ENCODE results near the gene PCNA. TPM values are rescaled to one million over a fixed set of nuclear protein-coding genes. Genes with fewer than 3 reads are reported as not detected.
"Not testable (repeated sequence)": the region's sequence is repeated elsewhere in the genome, so short reads cannot be mapped to it uniquely, and the experiment has no call there.

The PCNA gene
- total and polyA plus RNA-seq, 10 of the 15 experiments (the other 5 are each of a cell fraction or from before 2014, with no cell fraction given): 389 to 694 (median 540) TPM

DNA sequence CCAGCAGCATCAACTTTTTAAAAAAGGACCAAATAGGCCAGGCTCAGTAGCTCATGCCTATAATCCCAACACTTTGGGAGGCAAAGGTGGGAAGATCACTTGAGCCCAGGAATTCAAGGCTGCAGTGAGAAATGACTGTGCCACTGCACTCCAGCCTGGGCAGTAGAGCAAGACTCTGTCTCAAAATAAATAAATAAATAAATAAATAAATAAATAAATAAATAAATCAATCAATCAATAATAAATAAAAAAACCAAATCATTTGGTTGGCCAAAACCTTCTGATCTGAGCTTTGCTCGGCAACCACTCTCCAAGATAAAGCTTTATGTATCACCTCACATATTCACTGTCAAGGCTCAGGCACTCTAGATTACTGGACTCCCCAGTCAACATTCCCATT lies 20.7 kb downstream of the PCNA start:
- BruUV-seq (replicated peaks); H3K9me3 ChIP-seq (replicated peaks; ENCODE audit: control insufficient read depth, insufficient read depth, low read length); DNase-seq (ENCODE audit: low read depth, low spot score); H3K9ac ChIP-seq (ENCODE audit: control insufficient read depth, insufficient read depth, low read length); H4K20me1 ChIP-seq (ENCODE audit: control insufficient read depth, insufficient read depth); H3K4me2 ChIP-seq (ENCODE audit: control insufficient read depth, insufficient read depth); H3K4me1 ChIP-seq (ENCODE audit: control insufficient read depth, insufficient read depth, low read length); H3K79me2 ChIP-seq (ENCODE audit: control insufficient read depth, insufficient read depth, low read length); H2AFZ ChIP-seq (ENCODE audit: control insufficient read depth, low read depth, low read length); FAIRE-seq; intact Hi-C loops (cut with micrococcal nuclease; ENCODE audit: unreplicated experiment); H3K4me3 ChIP-seq; ATAC-seq; H3K36me3 ChIP-seq (ENCODE audit: control insufficient read depth in 2 of 2, insufficient read depth in 2 of 2, low read length in 1 of 2); H3K27me3 ChIP-seq (replicated peaks in 1 of 2; ENCODE audit: control insufficient read depth in 2 of 2, insufficient read depth in 2 of 2, low read length in 1 of 2); H3K27ac ChIP-seq (ENCODE audit: control insufficient read depth, insufficient read depth): not testable (repeated sequence)
- CTCF ChIA-PET: interaction anchor here (1.0 to 5.4 kb wide), 18 partner anchors 18 to 287 kb away, joined by 3 to 104 read pairs (median 8); no protein-coding TSS in a partner anchor
- SMC1A ChIA-PET (ENCODE audit: uncharacterized antibody, unreplicated experiment): interaction anchor here (0.5 to 6.7 kb wide), 24 partner anchors 8 to 211 kb away, joined by 3 to 79 read pairs (median 4); no protein-coding TSS in a partner anchor
- RAD21 ChIA-PET (ENCODE audit: unreplicated experiment): interaction anchor here (0.6 to 5.0 kb wide), 12 partner anchors 19 to 284 kb away, joined by 3 to 54 read pairs (median 4); no protein-coding TSS in a partner anchor
- in situ Hi-C loops (cut with MboI): loop anchor here (5.0 kb wide), 1 partner anchor 497 kb away; no protein-coding TSS in a partner anchor
- 100% methylated on average over 1 of the region's 1 CpG for WGBS (ENCODE audit: insufficient coverage, insufficient replicate concordance, low lambda C conversion rate, missing lambda C conversion rate)
- POLR2A ChIA-PET: interaction anchor here (0.6 to 0.9 kb wide), 3 partner anchors 100 to 255 kb away, joined by 3 to 8 read pairs (median 3); no protein-coding TSS in a partner anchor

DNA sequence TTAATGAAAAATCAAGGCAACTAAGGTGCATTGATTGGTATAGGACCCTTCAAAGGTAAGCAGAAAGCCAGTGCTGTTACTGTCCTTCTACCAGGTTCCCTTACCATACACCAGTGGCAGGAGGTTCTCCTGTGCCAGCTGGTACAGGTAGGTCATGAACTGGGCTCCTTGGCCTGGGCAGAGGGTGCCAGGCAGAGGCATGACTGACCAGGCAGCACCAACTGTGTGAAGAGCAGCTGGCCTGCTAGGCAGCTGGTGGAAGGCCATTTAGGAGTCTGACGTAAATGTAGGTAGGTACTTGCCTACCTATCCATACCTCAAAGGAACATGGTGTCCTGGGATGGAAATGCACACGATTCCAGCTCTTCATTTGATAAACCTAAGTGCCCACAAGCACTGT lies 23.3 kb downstream of the PCNA start:
- DNase-seq (ENCODE audit: low read depth, low spot score): no peak
- Histone ChIP-seq H3K4me1 (ENCODE audit: control insufficient read depth, insufficient read depth, low read length) (no peaks in the 10 kb centered on the region), H2AFZ (ENCODE audit: control insufficient read depth, low read depth, low read length) (no peak overlapping the region), H3K27me3 (replicated peaks in 1 of 2; ENCODE audit: control insufficient read depth in 2 of 2, insufficient read depth in 2 of 2, low read length in 1 of 2) (no peaks in the 10 kb centered on the region), H3K79me2 (ENCODE audit: control insufficient read depth, insufficient read depth, low read length) (no peaks in the 10 kb centered on the region), H3K27ac (ENCODE audit: control insufficient read depth, insufficient read depth) (no peak overlapping the region), H4K20me1 (ENCODE audit: control insufficient read depth, insufficient read depth) (no peaks in the 10 kb centered on the region), H3K4me3 (no peak overlapping the region), H3K9ac (ENCODE audit: control insufficient read depth, insufficient read depth, low read length) (no peak overlapping the region), H3K36me3 (ENCODE audit: control insufficient read depth in 2 of 2, insufficient read depth in 2 of 2, low read length in 1 of 2) (peaks cover 7% of the 10 kb centered on the region in 2 experiments; a peak in 3 of 4 replicates), H3K9me3 (replicated peaks; ENCODE audit: control insufficient read depth, insufficient read depth, low read length) (no peaks in the 10 kb centered on the region), H3K4me2 (ENCODE audit: control insufficient read depth, insufficient read depth) (no peak overlapping the region)
- 85% methylated on average over 2 of the region's 2 CpGs for WGBS (ENCODE audit: insufficient coverage, insufficient replicate concordance, low lambda C conversion rate, missing lambda C conversion rate)
- ChIA-PET CTCF (interaction anchor here (1.5 kb wide), 1 partner anchor 141 kb away, joined by 4 read pairs; no protein-coding TSS in a partner anchor), RAD21 (ENCODE audit: unreplicated experiment) (interaction anchor here (1.1 to 1.5 kb wide), 3 partner anchors 10 to 109 kb away, joined by 3 to 9 read pairs (median 3); no protein-coding TSS in a partner anchor), SMC1A (ENCODE audit: uncharacterized antibody, unreplicated experiment) (interaction anchor here (0.7 to 6.7 kb wide), 8 partner anchors 21 to 154 kb away, joined by 3 to 79 read pairs (median 3); no protein-coding TSS in a partner anchor), POLR2A (no interaction called here)
- 0 out of 2 replicates have a peak, but pooled peaks have one; percentile 7 for TF ChIP-seq POLR2A (IDR thresholded peaks at IDR 0.05; ENCODE audit: low read depth, low read length)
- no peak for TF ChIP-seq ATF7 (IDR thresholded peaks at IDR 0.05; ENCODE audit: low read depth)
- no peak for TF ChIP-seq FOS (IDR thresholded peaks at IDR 0.05; ENCODE audit: borderline replicate concordance, extremely low read depth, insufficient read length)
- TF ChIP-seq NFYB (IDR thresholded peaks at IDR 0.05; ENCODE audit: insufficient read depth, low read depth, low read length): no peak
- FAIRE-seq: no peak
- intact Hi-C loops (cut with micrococcal nuclease; ENCODE audit: unreplicated experiment) (no loop called here), in situ Hi-C loops (cut with MboI) (loop anchor here (5.0 kb wide), 1 partner anchor 494 kb away; no protein-coding TSS in a partner anchor)
- no TSS peak for BruUV-seq (replicated peaks)
- no peak for ATAC-seq
